ENCODE results near the gene EHBP1L1. TPM values are rescaled to one million over a fixed set of nuclear protein-coding genes. Genes with fewer than 3 reads are reported as not detected.

The EHBP1L1 gene
- total RNA-seq, 4 donors from 2014 or later, result 87.3 to 186 (median 110) TPM

DNA sequence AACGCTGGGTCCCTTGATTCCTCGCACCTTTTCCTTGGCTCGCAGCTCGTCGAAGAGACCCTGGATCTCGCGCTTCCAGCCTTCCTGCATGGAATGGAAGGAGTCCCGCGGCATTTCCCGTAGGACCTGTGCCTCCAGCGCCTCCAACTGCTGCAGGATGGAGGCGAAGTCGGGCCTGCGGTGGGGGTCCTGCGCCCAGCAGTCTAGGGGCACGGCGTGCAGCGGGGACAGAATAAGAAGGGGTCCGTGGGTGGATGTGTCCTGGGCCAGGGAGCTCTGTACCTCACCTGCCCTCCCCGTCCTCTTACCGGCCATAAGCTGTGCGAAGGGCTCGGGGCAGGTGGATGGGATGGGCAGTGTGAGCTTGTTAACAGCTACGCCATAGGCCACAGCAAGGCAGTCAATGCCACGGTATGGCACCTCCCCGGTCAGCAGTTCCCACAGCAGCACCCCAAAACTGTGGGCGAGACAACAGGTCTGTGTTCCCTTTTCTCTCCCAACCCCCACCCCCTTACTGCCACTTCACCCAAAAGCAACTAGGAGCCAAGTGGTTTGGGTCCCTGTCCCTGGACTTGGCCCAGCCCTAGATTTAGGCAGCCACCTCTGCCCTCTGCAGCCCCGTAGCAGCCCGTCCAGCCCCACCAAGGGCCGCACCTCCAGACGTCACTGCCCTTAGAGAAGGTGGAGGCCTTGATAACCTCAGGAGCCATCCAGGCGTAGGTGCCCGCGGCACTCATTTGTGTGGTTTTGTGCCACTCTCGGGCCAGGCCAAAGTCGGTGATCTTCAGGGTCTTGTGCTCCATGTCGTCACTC is 32.0 kb downstream of the EHBP1L1 start:
- Histone ChIP-seq H3K9me3 (no peaks in the 10 kb centered on the region), H3K36me3 (peaks cover 8 to 75% (median 21%) of the 10 kb centered on the region in 3 donors), H3K4me1 (peaks cover 0 to 68% (median 48%) of the 10 kb centered on the region in 4 donors), H3K27ac (peak overlapping the region; percentile 31 to 96 (median 58)), H3K4me3 (peak overlapping the region in 2 of 4 donors; percentile 24 to 47), H3K27me3 (no peaks in the 10 kb centered on the region)
- WGBS, 2 donors, result 73 to 78% methylated on average over 34 to 37 of the region's 37 CpGs
- TF ChIP-seq EP300 (IDR thresholded peaks at IDR 0.05), result no peak
- TF ChIP-seq, protein P1, sequence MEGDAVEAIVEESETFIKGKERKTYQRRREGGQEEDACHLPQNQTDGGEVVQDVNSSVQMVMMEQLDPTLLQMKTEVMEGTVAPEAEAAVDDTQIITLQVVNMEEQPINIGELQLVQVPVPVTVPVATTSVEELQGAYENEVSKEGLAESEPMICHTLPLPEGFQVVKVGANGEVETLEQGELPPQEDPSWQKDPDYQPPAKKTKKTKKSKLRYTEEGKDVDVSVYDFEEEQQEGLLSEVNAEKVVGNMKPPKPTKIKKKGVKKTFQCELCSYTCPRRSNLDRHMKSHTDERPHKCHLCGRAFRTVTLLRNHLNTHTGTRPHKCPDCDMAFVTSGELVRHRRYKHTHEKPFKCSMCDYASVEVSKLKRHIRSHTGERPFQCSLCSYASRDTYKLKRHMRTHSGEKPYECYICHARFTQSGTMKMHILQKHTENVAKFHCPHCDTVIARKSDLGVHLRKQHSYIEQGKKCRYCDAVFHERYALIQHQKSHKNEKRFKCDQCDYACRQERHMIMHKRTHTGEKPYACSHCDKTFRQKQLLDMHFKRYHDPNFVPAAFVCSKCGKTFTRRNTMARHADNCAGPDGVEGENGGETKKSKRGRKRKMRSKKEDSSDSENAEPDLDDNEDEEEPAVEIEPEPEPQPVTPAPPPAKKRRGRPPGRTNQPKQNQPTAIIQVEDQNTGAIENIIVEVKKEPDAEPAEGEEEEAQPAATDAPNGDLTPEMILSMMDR (IDR thresholded peaks at IDR 0.05), result no peak
- TF ChIP-seq POLR2A (IDR thresholded peaks at IDR 0.05), result no peak
- no peak for DNase-seq (ENCODE audit: low spot score in 2 of 2)

DNA sequence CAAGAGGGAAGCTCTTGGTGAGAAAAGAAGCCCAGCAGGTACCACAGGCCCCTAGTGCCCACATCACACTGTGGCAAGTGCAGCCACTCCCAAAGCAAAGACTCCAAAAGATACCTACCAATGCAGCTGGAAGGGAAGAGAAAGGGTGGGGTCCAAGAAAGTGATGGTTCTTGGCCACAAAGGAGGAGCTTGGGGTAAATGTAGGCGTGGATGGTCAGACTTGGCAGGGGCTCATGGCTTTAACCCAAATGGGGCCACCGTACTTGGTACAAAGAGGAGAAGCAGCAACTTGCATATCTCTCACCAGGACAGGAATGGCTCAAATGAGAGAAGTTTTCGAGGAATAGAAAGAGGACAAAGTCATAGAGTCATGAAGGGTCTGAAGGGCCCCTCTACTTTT is 33.4 kb downstream of the EHBP1L1 start:
- TF ChIP-seq, protein P1 (IDR thresholded peaks at IDR 0.05), result no peak
- TF ChIP-seq POLR2A (IDR thresholded peaks at IDR 0.05) (no peak), EP300 (IDR thresholded peaks at IDR 0.05) (no peak)
- WGBS, 2 donors, result 23 to 37% methylated on average over 3 of the region's 3 CpGs
- DNase-seq (ENCODE audit: low spot score in 2 of 2), result no peak
- Histone ChIP-seq H3K36me3 (peaks cover 8 to 61% (median 18%) of the 10 kb centered on the region in 3 donors), H3K27ac (peak overlapping the region; percentile 79 to 98 (median 96)), H3K4me1 (peaks cover 0 to 74% (median 56%) of the 10 kb centered on the region in 4 donors), H3K9me3 (no peaks in the 10 kb centered on the region), H3K27me3 (no peaks in the 10 kb centered on the region), H3K4me3 (no peak overlapping the region)

DNA sequence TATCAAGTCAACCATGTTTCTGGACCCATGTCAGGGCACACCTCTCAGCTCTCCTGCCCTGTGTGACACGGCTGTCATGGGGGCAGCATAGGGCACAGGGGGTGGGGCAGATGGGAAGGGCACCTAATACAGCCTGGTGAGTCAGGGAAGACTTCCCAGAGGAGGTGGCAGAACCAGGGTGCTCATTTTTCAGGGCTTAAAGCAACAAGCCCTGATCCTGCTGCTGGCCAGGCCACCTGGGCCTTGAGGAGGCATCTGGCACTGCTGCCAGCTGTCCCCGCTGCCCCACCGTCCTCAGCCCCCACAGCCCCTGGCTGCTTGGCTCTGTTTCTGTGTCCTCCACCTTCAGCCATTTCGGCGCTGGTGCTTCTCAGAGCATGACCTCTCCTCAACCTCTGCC is 33.8 kb downstream of the EHBP1L1 start:
- Histone ChIP-seq H3K4me1 (peaks cover 0 to 74% (median 56%) of the 10 kb centered on the region in 4 donors), H3K27ac (peak overlapping the region; percentile 79 to 98 (median 96)), H3K9me3 (no peaks in the 10 kb centered on the region), H3K27me3 (no peaks in the 10 kb centered on the region), H3K36me3 (peaks cover 8 to 57% (median 15%) of the 10 kb centered on the region in 3 donors), H3K4me3 (peak overlapping the region in 2 of 4 donors; percentile 8 to 97)
- no peak for TF ChIP-seq EP300 (IDR thresholded peaks at IDR 0.05)
- no peak for TF ChIP-seq POLR2A (IDR thresholded peaks at IDR 0.05)
- TF ChIP-seq, protein P1 (IDR thresholded peaks at IDR 0.05), result no peak
- 58 to 66% methylated on average over 5 of the region's 5 CpGs for WGBS, 2 donors
- DNase-seq (ENCODE audit: low spot score in 2 of 2), result no peak

DNA sequence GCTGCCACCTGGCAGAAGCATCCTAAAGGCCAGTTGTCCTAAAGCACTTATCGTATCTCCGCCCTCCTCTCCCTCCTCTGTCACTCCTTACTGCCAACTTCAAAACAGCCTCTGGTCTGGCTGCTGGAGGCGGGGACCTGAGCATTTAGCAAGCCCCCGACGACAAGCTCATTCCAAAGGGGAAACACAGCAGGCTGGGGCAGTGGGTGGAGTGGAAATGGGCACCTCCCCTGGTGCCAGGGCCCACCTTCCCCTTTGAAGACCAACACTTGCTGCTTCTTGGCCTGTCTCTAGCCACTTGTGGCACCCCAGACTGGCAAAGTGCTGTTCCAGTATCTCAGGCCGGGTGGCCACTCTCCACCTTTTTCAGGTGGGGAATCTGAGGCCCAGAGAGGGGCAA is 34.6 kb downstream of the EHBP1L1 start:
- H3K27me3 ChIP-seq, result no peaks in the 10 kb centered on the region
- peaks cover 0 to 74% (median 56%) of the 10 kb centered on the region in 4 donors for H3K4me1 ChIP-seq
- H3K36me3 ChIP-seq, result peaks cover 5 to 50% (median 7%) of the 10 kb centered on the region in 3 donors
- H3K4me3 ChIP-seq, result peak overlapping the region; percentile 26 to 97 (median 79)
- DNase-seq (ENCODE audit: low spot score in 2 of 2), result no peak
- TF ChIP-seq EP300 (IDR thresholded peaks at IDR 0.05) (no peak), POLR2A (IDR thresholded peaks at IDR 0.05) (no peak)
- TF ChIP-seq, protein P1 (IDR thresholded peaks at IDR 0.05), result no peak
- peak overlapping the region; percentile 79 to 98 (median 96) for H3K27ac ChIP-seq
- 24 to 44% methylated on average over 6 of the region's 6 CpGs for whole genome bisulfite sequencing, 2 donors
- H3K9me3 ChIP-seq, result no peaks in the 10 kb centered on the region

All from tibial nerve (tissue), 4 donors.